K562 (cell line): ENCODE measurements around the gene HAUS7. TPM values are rescaled to one million over a fixed set of nuclear protein-coding genes. Genes with fewer than 3 reads are reported as not detected.

Experiments
- BACH1 ChIP-seq: fragments of 200-800 bp; sonication (Bioruptor generic); IDR thresholded peaks from 2 replicates; pipeline ENCODE4 v1.6.1; 2016; ENCODE audit warnings: missing genetic modification characterization, missing compliant biosample characterization
- BHLHE40 ChIP-seq: IDR thresholded peaks from 2 replicates; pipeline ENCODE4 v1.6.1; 2011; ENCODE audit warnings: low read length, improper control_type of control experiment
- CBX8 ChIP-seq: fragments of 200-600 bp; sonication (generic); IDR thresholded peaks from 2 replicates; pipeline ENCODE4 v1.6.1; 2012; ENCODE audit warnings: borderline replicate concordance, mixed run types, low read depth, mild to moderate bottlenecking, moderate library complexity, mixed read lengths, low read length, control low read depth, inconsistent platforms; ENCODE audit not compliant: poor library complexity, severe bottlenecking; ENCODE audit errors: extremely low read depth
- L3MBTL2 ChIP-seq: fragments of 450-650 bp; IDR thresholded peaks from 2 replicates; pipeline ENCODE4 v1.6.1; 2016; ENCODE audit warnings: mild to moderate bottlenecking, moderate library complexity
- MAFK ChIP-seq: IDR thresholded peaks from 2 replicates; pipeline ENCODE4 v1.6.1; 2011; ENCODE audit warnings: low read length, improper control_type of control experiment
- NR2C1 ChIP-seq, 2 experiments: fragments of 450-650 bp; IDR thresholded peaks; 2 replicates each; pipeline ENCODE4 v1.6.1; 2017; ENCODE audit warnings: mild to moderate bottlenecking in 2 of 2, antibody characterized with exemption in 1 of 2, inconsistent platforms in 1 of 2, missing compliant biosample characterization in 1 of 2, missing genetic modification characterization in 1 of 2
- PML ChIP-seq: IDR thresholded peaks from 2 replicates; pipeline ENCODE4 v1.6.1; 2012; ENCODE audit warnings: low read length, inconsistent platforms
- PTRF ChIP-seq: fragments of 450-650 bp; IDR thresholded peaks from 2 replicates; pipeline ENCODE4 v1.6.1; 2016; ENCODE audit warnings: mild to moderate bottlenecking, missing genetic modification characterization, missing compliant biosample characterization
- ZBTB17 ChIP-seq: fragments of 450-650 bp; formaldehyde crosslinking; IDR thresholded peaks from 2 replicates; pipeline ENCODE4 v1.4.0; 2020; ENCODE audit warnings: mild to moderate bottlenecking
- ZNF589 ChIP-seq: fragments of 200-800 bp; sonication (Bioruptor generic); IDR thresholded peaks from 2 replicates; pipeline ENCODE4 v1.6.1; 2016; ENCODE audit warnings: low read depth, missing genetic modification characterization, missing compliant biosample characterization
- polyA plus RNA-seq, 8 experiments: library from polyadenylated mRNA; depleted of rRNA in 4 of 8; stranded (reverse) in 5 of 8; unstranded in 3 of 8; fragments of >200 nt; fragmentation: Nextera tagmentation in 2 of 8; fragmentation: Illumina TruSeq in 1 of 8; extraction: Ambion mirVana in 2 of 8; extraction: Trizol in 1 of 8; gene quantifications; 2 replicates each; pipeline versions ENCODE4 v1.2.1 to v1.2.3, GENCODE V29; 2011 to 2014; ENCODE audit warnings: inconsistent platforms in 1 of 8, missing spikeins in 1 of 8
- total RNA-seq, 7 experiments: library from RNA; depleted of rRNA in 6 of 7; stranded (reverse); fragments of >200 nt in 6 of 7; fragmentation: Illumina TruSeq in 2 of 7; extraction: Trizol in 2 of 7; gene quantifications; 2 replicates each; pipeline versions ENCODE4 v1.2.1 to v1.2.3, GENCODE V29; 2011 to 2021; ENCODE audit warnings: low replicate concordance in 1 of 7
- TF ChIP-seq, protein P1 (sequence below), 2 experiments: IDR thresholded peaks in 1 of 2; conservative IDR thresholded peaks in 1 of 2; 2 replicates each; pipeline ENCODE4 v1.6.1; 2016; ENCODE audit warnings: low read depth in 2 of 2, mild to moderate bottlenecking in 1 of 2, missing compliant biosample characterization in 1 of 2, missing genetic modification characterization in 1 of 2, moderate library complexity in 1 of 2
- TF ChIP-seq, protein P2 (sequence below): sonication (generic); formaldehyde crosslinking; IDR thresholded peaks from 2 replicates; pipeline ENCODE4 v1.9.0; 2022; ENCODE audit warnings: mild to moderate bottlenecking, missing genetic modification reagents
- TF ChIP-seq, protein P3 (sequence below), 2 experiments: fragments of 200-800 bp in 1 of 2; sonication (Bioruptor generic) in 1 of 2; sonication (generic) in 1 of 2; formaldehyde crosslinking in 1 of 2; IDR thresholded peaks in 1 of 2; conservative IDR thresholded peaks in 1 of 2; 2 replicates each; pipeline versions ENCODE4 v1.5.0 to v1.6.1; 2016 to 2020; ENCODE audit warnings: missing compliant biosample characterization in 1 of 2, missing genetic modification characterization in 1 of 2, missing genetic modification reagents in 1 of 2
- TF ChIP-seq, protein P4 (sequence below): fragments of 250-450 bp; sonication (Bioruptor Pico); IDR thresholded peaks from 2 replicates; pipeline ENCODE4 v1.4.0; 2020; ENCODE audit warnings: mild to moderate bottlenecking
- TF ChIP-seq, protein P5 (sequence below): fragments of 450-650 bp; formaldehyde crosslinking; IDR thresholded peaks from 2 replicates; pipeline ENCODE4 v1.4.0; 2020; ENCODE audit warnings: mild to moderate bottlenecking, mixed read lengths

Gene HAUS7
- total and polyA plus RNA-seq, 9 of the 15 experiments (the other 6 are each of a cell fraction or from before 2014, with no cell fraction given): 10.0 to 94.9 (median 48.8) TPM

DNA sequence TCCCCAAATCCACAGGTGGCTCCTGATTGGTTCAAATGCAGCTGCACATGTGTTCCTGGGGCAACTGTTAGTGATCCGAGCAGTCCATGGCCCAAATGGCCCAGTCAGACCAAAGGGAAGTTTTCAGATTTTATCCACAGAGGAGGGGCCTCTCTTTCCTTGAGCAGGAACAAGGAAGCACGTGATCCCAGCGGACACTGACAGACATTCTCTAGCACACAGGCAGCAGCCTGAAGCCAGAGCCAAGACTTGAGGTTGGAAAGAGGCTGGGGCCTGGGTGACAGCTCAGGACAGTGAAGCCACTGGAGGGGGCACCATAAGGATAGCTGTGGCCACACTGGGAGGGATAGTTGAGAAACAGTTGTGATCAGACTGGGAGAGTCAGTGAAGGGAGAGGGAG is 62.6 kb downstream of the HAUS7 start (continued):
- TF ChIP-seq PTRF (tag) (no peak), ZBTB17 (no peak), BHLHE40 (peak; percentile 66), BACH1 (tag) (no peak), PML (no peak), ZNF589 (CRISPR knock-in tag) (peak; percentile 61; the same call in 1 of the 2 replicates), MAFK (no peak), CBX8 (no peak), NR2C1 (IDR thresholded peaks at IDR 0.05) (no peak), NR2C1 (tag; IDR thresholded peaks at IDR 0.05) (no peak), L3MBTL2 (peak; percentile 70; the same call in 1 of the 2 replicates)
- TF ChIP-seq, protein P1, sequence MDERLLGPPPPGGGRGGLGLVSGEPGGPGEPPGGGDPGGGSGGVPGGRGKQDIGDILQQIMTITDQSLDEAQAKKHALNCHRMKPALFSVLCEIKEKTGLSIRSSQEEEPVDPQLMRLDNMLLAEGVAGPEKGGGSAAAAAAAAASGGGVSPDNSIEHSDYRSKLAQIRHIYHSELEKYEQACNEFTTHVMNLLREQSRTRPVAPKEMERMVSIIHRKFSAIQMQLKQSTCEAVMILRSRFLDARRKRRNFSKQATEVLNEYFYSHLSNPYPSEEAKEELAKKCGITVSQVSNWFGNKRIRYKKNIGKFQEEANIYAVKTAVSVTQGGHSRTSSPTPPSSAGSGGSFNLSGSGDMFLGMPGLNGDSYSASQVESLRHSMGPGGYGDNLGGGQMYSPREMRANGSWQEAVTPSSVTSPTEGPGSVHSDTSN (CRISPR knock-in tag; IDR thresholded peaks at IDR 0.05; ENCODE audit: low read depth): no peak
- TF ChIP-seq, protein P1 (tag; conservative IDR thresholded peaks at IDR 0.05; ENCODE audit: low read depth): peak; percentile 24; the same call in 1 of the 2 replicates
- TF ChIP-seq, protein P2, sequence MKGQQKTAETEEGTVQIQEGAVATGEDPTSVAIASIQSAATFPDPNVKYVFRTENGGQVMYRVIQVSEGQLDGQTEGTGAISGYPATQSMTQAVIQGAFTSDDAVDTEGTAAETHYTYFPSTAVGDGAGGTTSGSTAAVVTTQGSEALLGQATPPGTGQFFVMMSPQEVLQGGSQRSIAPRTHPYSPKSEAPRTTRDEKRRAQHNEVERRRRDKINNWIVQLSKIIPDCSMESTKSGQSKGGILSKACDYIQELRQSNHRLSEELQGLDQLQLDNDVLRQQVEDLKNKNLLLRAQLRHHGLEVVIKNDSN (CRISPR knock-in tag): peak; percentile 68
- TF ChIP-seq, protein P3, sequence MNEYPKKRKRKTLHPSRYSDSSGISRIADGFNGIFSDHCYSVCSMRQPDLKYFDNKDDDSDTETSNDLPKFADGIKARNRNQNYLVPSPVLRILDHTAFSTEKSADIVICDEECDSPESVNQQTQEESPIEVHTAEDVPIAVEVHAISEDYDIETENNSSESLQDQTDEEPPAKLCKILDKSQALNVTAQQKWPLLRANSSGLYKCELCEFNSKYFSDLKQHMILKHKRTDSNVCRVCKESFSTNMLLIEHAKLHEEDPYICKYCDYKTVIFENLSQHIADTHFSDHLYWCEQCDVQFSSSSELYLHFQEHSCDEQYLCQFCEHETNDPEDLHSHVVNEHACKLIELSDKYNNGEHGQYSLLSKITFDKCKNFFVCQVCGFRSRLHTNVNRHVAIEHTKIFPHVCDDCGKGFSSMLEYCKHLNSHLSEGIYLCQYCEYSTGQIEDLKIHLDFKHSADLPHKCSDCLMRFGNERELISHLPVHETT (CRISPR knock-in tag; conservative IDR thresholded peaks at IDR 0.05 in 1 of 2, IDR thresholded peaks at IDR 0.05 in 1 of 2): 0 out of 4 replicates have a peak, but pooled peaks of 1 of the 2 experiments have one; percentile 60
- TF ChIP-seq, protein P4, sequence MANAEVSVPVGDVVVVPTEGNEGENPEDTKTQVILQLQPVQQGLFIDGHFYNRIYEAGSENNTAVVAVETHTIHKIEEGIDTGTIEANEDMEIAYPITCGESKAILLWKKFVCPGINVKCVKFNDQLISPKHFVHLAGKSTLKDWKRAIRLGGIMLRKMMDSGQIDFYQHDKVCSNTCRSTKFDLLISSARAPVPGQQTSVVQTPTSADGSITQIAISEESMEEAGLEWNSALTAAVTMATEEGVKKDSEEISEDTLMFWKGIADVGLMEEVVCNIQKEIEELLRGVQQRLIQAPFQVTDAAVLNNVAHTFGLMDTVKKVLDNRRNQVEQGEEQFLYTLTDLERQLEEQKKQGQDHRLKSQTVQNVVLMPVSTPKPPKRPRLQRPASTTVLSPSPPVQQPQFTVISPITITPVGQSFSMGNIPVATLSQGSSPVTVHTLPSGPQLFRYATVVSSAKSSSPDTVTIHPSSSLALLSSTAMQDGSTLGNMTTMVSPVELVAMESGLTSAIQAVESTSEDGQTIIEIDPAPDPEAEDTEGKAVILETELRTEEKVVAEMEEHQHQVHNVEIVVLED: no peak
- TF ChIP-seq, protein P5, sequence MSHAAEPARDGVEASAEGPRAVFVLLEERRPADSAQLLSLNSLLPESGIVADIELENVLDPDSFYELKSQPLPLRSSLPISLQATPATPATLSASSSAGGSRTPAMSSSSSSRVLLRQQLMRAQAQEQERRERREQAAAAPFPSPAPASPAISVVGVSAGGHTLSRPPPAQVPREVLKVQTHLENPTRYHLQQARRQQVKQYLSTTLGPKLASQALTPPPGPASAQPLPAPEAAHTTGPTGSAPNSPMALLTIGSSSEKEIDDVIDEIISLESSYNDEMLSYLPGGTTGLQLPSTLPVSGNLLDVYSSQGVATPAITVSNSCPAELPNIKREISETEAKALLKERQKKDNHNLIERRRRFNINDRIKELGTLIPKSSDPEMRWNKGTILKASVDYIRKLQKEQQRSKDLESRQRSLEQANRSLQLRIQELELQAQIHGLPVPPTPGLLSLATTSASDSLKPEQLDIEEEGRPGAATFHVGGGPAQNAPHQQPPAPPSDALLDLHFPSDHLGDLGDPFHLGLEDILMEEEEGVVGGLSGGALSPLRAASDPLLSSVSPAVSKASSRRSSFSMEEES (CRISPR knock-in tag): peak; percentile 86
